H7 (cell line): ENCODE measurements around the gene SYS1. TPM values are rescaled to one million over a fixed set of nuclear protein-coding genes. Genes with fewer than 3 reads are reported as not detected.

Experiments
- DNase-seq: peaks from one replicate; pipeline ENCODE4 v3.0.0; 2012
- H3K27me3 ChIP-seq: 2 replicates; pipeline ENCODE4 v1.6.0; 2011; ENCODE audit warnings: mild to moderate bottlenecking, low read length; ENCODE audit not compliant: control insufficient read depth, insufficient read depth
- H3K36me3 ChIP-seq: replicated peaks from 2 replicates; pipeline ENCODE4 v1.5.1; 2011; ENCODE audit warnings: low read length; ENCODE audit not compliant: control insufficient read depth, insufficient read depth
- H3K4me3 ChIP-seq: 2 replicates; pipeline ENCODE4 v1.5.1; 2011; ENCODE audit warnings: low read depth, mild to moderate bottlenecking, control low read depth, low read length, moderate library complexity; ENCODE audit not compliant: insufficient read depth
- total RNA-seq: library from RNA; depleted of rRNA; stranded (reverse); fragments of >200 nt; shearing (Covaris generic); gene quantifications from 2 replicates; pipeline ENCODE4 v1.2.3, GENCODE V29; 2014

SYS1 gene
- total RNA-seq, 1 experiment from 2014 or later: 22.8 TPM

GRCh38 chr20:45373353-45374100 lies 10.6 kb downstream of the SYS1 start:
- peak; percentile 90 for DNase-seq
- no peaks in the 10 kb centered on the region for H3K36me3 ChIP-seq
- peak overlapping the region; percentile 45 for H3K4me3 ChIP-seq
- peaks cover 8% of the 10 kb centered on the region for H3K27me3 ChIP-seq

- Histone ChIP-seq H3K27me3 (peaks cover 8% of the 10 kb centered on the region), H3K36me3 (no peaks in the 10 kb centered on the region), H3K4me3 (no peak overlapping the region)
- no peak for DNase-seq
These were observed 11.1 kb downstream of the SYS1 start for GRCh38 chr20:45374101-45374467.

GRCh38 chr20:45374966-45375365 lies 12.0 kb downstream of the SYS1 start:
- Histone ChIP-seq H3K36me3 (no peaks in the 10 kb centered on the region), H3K4me3 (no peak overlapping the region), H3K27me3 (peaks cover 8% of the 10 kb centered on the region)
- DNase-seq: no peak

GRCh38 chr20:45377269-45377668 lies 14.3 kb downstream of the SYS1 start:
- no peak for DNase-seq
- H3K4me3 ChIP-seq: no peak overlapping the region
- H3K36me3 ChIP-seq: no peaks in the 10 kb centered on the region
- peaks cover 8% of the 10 kb centered on the region for H3K27me3 ChIP-seq

- no peaks in the 10 kb centered on the region for H3K36me3 ChIP-seq
- peaks cover 4% of the 10 kb centered on the region for H3K27me3 ChIP-seq
- no peak for DNase-seq
- no peak within 1 kb of the TSS for H3K4me3 ChIP-seq
These were observed 15.2 kb downstream of the SYS1 start, which contains the start of gene TP53TG5 for GRCh38 chr20:45378191-45378590. Gene TP53TG5 (minus strand): TSS chr20:45378325. CDS start chr20:45378236, 89 bp downstream.

- Histone ChIP-seq H3K27me3 (no peaks in the 10 kb centered on the region), H3K4me3 (no peak overlapping the region), H3K36me3 (no peaks in the 10 kb centered on the region)
- DNase-seq: no peak
These were observed 24.3 kb downstream of the SYS1 start for GRCh38 chr20:45387274-45387673.

- H3K27me3 ChIP-seq: no peaks in the 10 kb centered on the region
- H3K36me3 ChIP-seq: no peaks in the 10 kb centered on the region
- H3K4me3 ChIP-seq: no peak overlapping the region
- no peak for DNase-seq
These were observed 28.0 kb downstream of the SYS1 start for GRCh38 chr20:45390931-45391330.

GRCh38 chr20:45391559-45391958 lies 28.6 kb downstream of the SYS1 start:
- no peaks in the 10 kb centered on the region for H3K36me3 ChIP-seq
- no peaks in the 10 kb centered on the region for H3K27me3 ChIP-seq
- no peak overlapping the region for H3K4me3 ChIP-seq
- no peak for DNase-seq

GRCh38 chr20:45392733-45393132 lies 29.8 kb downstream of the SYS1 start:
- no peaks in the 10 kb centered on the region for H3K36me3 ChIP-seq
- no peaks in the 10 kb centered on the region for H3K27me3 ChIP-seq
- DNase-seq: no peak
- H3K4me3 ChIP-seq: no peak overlapping the region

GRCh38 chr20:45394221-45395113 lies 31.5 kb downstream of the SYS1 start:
- H3K4me3 ChIP-seq: no peak overlapping the region
- no peak for DNase-seq
- no peaks in the 10 kb centered on the region for H3K27me3 ChIP-seq
- H3K36me3 ChIP-seq: no peaks in the 10 kb centered on the region

GRCh38 chr20:45395114-45395415 lies 32.1 kb downstream of the SYS1 start:
- Histone ChIP-seq H3K27me3 (no peaks in the 10 kb centered on the region), H3K36me3 (no peaks in the 10 kb centered on the region), H3K4me3 (no peak overlapping the region)
- DNase-seq: no peak

- Histone ChIP-seq H3K4me3 (no peak overlapping the region), H3K27me3 (no peaks in the 10 kb centered on the region; the same call in 1 of the 2 replicates), H3K36me3 (no peaks in the 10 kb centered on the region)
- no peak for DNase-seq
These were observed 36.1 kb downstream of the SYS1 start for GRCh38 chr20:45399018-45399417.

- H3K4me3 ChIP-seq: no peak overlapping the region
- DNase-seq: no peak
These were observed 37.5 kb downstream of the SYS1 start for GRCh38 chr20:45400346-45401031.

GRCh38 chr20:45402946-45403345 lies 40.0 kb downstream of the SYS1 start:
- Histone ChIP-seq H3K36me3 (no peaks in the 10 kb centered on the region), H3K27me3 (peaks cover 32% of the 10 kb centered on the region), H3K4me3 (no peak overlapping the region)
- no peak for DNase-seq

More at GRCh38 chr20:45400346-45401031, 37.5 kb downstream of the SYS1 start:
- H3K27me3 ChIP-seq: peaks cover 9% of the 10 kb centered on the region
- H3K36me3 ChIP-seq: no peaks in the 10 kb centered on the region
